SHP77 (cell line): ENCODE results near the gene MIEF1.

Experiments
- DNase-seq, 2 experiments: peaks; one replicate each; lab custom pipeline; 2025; lab: John Stamatoyannopoulos, UW

The MIEF1 gene

DNA sequence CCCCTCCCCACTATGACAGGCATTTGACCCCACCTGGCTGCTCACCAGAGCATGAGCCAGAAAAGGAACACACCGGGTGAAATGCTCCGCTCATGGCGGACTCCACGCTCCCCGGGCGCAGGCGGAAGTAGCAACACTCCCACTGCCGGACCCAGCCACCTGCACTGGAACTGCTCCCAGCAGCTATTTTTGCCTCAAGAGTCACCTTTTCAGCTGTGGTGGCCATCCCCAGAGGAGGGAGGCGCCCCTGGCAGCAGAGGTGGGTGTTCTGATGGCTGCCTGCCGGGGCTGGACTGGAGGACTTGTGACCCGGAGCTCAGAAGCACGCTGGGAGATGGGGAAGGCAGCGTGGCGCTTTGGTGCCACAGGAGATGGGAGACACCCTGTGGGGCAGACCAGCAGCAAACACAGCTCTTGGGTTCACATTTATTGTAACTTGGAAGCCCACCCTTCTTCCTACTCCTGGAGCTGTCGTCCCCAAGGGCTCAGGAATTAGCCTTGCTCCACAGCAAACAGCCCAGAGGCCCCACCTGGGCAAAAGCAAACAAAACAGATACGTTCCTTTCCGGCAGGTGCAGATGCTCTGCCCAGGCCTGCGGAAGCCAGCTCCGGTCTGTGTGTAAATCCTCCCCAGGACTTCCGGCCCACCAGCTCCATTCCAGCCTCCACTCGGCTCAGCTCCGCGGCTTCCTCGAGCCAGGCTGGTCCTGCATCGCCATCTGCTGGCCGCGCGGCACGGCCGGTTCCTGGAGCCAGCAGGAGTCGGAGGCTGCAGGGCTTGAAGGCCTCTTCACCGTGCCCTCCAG is 26.8 kb downstream of the MIEF1 start:
- peak; percentile 94 to 95 for DNase-seq

DNA sequence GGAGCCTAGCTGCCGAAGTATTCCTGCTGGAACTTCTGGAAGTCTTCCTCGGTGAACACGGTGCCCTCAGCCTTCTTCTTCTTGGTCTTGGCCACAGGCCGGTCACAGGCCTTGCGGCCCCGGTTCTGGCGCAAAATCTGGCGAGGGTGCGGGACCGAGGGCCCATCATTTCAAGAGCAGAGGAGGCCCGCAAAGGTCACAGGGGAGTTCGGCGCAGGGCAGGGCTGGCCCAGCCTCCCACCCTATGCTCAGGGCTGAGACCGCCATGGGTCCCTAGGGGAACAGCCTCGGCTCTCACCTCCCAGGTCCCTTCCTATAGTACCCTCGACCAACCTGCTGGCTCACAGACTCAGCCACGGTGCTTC is 27.4 kb downstream of the MIEF1 start:
- DNase-seq = no peak

DNA sequence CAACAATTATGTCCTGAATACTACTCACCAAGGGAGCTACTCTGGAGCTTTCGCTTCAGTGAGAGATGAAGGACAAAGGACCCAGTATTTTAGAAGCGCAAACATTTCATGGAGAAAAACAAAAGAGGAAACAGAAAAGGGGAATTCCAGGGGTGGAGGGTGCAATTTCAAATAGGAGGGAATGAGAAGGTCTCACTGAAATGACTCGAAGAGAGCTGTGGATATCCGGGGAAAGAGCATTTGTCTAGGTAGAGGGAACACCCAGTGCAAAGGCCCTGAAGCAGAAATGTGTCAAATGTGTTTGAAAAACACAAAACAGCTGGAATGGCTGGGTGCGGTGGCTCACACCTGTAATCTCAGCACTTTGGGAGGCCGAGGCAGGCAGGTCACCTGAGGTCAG is 28.0 kb downstream of the MIEF1 start:
- no peak for DNase-seq

DNA sequence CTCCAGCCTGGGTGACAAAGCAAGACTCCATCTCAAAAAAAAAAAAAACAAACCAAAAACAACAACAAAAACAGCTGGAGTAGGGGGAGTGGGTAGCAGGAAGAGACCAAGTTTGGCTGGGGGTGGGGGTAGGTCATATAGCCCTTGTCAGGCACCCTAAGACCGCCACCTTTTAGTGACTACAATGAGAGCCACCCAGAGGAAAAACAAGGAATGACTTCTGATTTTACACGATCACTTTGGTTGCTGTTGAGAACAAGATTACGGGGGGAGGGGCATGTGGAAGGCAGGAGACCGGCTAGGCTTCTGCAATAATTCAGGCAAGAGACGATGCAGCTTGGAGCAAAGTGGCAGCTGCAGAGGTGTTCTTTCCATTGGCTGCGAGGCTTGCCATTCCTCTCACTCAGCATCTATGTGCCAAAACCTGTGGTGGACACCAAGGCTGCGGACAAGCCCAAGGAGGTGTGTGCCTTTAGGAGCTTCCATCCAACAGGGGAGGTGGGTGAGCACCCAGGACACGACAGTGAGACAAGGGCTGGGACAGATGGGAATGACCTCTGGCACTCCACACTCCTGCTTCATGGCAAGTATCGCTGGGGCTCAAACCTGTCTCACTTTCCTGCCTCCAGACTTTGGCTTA is 28.7 kb downstream of the MIEF1 start:
- peak in 1 of 2 experiments; percentile 17 for DNase-seq

DNA sequence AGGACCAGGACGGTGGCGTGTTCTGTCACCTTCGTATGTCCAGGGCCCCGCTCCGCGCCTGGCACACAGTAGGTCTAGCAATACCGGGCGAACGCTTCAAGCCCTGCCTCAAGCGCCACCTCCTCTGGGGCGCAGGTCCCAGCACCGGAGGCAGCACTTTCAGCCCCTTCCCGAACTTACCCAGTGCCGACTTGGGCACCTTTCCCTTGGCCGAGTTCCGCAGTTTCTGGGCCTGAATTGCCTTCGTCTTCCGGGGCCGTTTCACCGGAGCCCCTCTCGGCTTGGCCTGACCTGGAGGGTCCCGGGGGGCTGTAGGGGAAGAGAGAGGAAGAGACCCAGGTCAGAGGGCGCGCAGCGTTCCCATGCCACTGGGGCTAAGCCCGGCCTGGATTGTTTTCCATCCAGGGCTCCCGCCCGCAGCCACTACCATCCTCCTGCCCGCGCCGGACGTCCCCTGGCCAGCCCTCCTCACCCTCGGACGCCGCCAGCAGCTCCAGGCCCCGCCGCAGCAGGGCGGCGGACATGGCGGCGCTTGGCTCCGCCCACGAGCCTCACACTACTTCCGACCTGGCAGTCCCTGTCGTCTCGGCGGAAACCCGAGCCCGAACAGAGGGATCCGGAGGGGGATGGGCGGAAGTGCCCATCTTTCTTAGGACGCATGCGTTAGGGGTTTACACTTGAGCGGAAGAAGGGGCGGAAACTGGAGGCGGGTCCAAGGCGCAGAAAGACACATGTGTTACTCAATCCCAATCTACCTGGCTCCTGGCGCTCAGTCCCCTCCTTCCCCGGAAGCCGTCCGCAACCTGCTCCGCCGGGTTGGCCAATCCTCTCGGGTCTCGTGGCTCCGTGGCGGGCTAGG is 30.4 kb downstream of the MIEF1 start, which contains the start of gene RPS19BP1:
Gene RPS19BP1 (minus strand): TSS at position 534 of the 859 bp plus-strand sequence. CDS start 10 bp downstream, at position 524.
- peak; percentile 99 for DNase-seq

DNA sequence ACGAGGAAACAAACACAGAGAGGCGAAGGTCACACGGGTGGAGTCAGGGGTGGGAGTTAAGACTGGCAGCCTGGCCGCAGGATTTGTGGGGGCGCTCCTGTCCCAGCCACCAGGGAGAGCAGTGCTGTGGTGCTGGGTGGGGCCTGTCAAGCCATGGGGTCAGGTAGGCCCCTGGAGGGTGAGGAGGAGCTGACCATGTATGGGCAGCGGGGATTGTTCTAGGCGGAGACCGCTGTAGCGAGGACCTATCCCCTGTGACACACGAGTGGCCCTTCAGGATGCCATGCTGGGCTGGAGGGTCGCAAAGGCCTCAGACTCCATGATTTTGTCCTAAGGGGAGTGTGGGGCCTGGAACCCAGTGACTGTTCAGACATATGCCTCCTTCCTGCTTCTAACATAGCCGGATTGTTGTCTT is 32.0 kb downstream of the MIEF1 start:
- DNase-seq = peak in 1 of 2 experiments; percentile 38

DNA sequence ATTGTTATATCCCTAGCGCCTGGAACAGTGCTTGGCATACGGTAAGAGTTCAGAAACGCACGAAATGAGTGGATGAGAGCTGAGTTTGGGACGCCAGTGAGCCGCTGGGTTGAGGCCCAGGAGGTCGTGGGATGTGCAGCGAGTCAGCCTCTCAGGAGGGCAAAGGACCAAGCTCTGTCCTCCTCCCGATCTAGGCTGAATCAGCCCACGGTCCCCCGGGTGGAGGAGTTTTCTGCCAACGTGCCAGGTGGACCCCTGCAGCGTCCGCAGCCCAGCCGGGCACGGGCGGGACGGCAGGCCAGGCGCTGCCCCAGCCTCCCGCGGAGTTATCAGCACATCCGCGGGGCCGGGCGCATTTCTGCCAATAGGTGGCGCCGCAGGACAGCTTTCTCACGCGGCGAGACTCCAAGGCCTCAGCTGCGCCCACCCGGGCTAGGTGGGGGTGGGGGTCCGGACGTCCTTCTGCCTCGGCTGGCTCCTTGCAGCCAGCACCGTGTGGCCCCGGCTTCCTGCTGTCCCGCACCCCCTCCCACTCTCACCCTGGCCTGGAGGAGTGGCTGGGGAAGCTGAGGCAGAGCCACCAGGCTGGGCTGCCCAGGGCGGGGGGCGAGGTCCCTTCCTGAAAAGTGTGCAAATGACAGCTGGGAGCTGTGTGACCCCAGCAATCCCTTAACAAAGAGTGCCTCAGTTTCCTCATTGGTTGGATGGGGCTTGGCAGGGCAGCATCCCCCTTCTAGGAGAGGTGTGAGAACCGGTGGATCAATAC is 32.7 kb downstream of the MIEF1 start:
- DNase-seq = peak; percentile 59 to 74

DNA sequence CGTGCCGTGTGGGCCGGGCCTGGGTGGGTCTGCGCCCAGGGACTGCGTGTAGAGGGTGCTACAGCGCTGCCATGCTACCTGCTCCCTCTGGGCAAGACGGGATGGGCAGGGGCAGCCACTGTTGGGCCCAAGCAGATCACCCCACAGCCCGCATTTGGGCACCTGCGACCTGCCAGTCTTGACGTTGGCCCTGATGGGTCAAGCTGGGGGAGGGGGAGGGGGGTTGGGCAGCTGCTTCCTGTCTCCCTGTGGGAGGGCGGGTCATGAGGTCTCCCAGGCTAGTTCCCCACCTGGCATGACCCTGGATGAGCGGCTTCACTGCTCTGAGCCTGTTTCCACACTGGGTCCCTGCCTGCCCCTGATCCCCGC is 33.3 kb downstream of the MIEF1 start:
- DNase-seq = peak; percentile 31 to 57

DNA sequence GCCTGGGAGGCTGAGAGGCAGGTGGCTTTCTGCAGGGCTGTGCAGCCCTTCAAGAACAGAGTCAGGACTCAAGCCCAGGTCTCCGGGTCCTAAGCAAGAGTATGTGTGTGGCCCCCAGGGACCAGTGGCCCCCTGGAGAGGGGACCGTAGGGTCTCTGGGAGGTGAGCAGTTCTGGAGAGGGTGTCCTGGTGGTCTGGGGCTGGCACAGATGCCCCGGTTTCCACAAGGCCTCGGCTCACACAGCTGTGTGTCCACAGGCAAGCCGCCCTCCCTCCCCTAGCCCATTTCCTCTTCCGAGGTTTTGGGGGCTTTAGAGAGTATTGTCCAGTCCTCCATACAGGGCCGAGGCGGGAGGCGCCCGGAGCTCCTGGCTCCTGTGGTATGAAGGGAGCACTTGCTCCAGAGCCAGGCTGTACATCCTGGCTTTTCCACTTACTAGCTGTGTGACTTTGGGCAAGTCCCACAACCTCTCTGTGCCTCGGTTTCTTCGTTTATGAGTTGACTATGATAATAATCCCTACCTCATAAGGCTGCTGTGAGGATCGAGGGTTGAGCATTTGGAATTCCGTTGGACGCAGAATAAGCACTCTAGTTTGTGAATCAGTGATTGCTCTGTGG is 33.9 kb downstream of the MIEF1 start:
- DNase-seq = no peak

DNA sequence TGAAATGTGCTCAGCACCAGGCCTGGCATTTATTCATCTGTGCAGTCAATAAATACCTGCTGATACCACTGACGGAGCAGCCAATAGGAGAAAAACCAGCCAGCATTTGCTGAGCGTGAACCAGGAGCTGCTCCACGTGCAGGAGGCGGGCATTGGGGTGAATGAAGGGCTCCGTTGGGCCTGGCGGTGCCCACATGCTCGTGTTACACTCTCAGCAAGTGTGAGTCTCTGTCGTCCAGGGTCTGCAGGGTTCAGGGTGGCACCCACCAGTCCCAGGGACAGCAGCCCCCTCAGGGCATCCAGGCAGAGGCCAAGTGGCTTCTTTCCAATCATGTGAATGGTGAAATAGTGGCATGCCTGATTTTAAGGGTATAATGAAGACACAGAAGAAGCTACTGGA is 34.6 kb downstream of the MIEF1 start:
- no peak for DNase-seq

DNA sequence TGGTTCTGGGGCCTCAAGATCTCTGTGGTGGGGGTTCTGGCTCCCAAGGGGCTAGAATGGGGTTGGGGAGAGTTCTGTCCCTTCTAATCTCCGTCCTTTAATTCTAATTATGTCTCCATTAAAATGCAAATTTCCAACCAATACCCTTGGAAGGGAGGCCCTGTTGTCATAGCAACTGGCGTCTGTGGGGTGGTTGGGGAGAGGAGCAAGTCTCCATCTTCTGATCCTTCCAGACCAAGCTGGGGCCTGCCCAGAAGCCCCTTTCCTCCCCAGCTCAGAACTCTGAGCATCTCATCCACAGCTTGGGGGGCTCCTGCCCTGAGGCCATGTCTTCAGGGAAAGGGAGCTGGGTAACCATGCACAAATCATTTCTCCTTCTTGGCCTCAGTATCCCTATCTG is 35.9 kb downstream of the MIEF1 start:
- DNase-seq = no peak

DNA sequence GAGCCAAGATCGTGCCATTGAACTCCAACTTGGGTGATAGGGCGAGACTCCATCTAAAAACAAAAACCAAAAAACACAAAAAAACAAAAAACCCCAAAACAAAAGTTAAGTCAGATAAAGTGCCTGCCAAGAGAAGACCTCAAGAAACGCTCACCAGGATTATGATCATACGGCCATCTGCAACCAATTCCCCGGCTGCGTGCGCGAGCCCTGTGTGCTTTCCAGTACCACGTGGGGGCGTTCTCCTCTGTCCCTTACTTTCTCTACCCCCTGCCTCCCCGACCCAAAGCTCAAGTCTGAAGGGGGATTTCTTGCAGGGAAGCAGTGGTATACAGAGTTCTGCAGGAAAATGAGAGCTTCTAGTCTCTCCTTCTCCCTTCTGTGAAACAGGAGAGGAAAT is 41.0 kb downstream of the MIEF1 start:
- peak in 1 of 2 experiments; percentile 74 for DNase-seq

DNA sequence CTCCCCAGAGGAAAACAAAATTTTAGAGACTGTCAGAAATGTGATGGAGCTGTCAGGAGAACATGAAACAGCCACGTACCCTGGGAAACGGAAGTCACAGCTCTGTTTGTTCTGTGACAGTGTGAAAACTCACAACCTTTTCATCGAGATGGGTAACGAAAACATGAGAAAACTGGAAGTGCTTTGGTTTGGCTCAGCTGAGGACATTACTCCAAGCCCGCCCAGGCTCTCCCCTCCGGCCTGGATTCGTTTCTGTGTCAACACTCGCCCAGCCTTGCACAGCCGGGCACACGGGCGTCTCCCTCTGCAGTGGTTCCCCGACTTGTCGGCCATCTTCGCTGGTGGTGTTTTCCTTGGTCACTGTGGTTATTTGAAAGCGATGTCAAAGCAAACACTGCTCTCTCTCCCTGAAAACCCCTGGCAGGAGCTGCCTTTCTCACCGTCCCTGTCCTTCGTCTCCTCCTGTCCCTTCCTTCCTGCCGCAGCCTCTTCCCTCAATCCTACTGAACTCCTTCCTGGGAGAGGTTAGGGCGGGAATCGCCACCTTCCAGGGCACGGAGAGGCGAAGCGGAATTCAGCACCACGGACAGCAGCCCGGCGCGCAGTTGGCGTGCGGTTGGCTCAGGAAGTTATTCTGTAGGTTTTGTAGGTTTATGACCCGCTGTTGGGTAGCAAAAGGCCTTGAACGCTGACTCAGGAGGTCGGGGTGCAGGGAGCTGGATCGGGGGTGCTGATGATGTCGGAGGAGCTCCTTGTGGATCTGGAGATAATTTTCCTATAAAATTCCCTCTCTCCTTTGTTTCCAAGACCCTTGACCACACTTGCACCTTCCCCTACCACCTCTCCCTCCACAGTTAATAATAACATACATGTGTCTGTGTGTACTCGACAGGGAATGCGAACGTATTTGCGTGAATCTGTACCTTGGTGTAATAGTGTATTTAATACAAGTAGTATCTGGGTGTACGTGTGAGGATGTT is 43.6 kb downstream of the MIEF1 start:
- DNase-seq = no peak

DNA sequence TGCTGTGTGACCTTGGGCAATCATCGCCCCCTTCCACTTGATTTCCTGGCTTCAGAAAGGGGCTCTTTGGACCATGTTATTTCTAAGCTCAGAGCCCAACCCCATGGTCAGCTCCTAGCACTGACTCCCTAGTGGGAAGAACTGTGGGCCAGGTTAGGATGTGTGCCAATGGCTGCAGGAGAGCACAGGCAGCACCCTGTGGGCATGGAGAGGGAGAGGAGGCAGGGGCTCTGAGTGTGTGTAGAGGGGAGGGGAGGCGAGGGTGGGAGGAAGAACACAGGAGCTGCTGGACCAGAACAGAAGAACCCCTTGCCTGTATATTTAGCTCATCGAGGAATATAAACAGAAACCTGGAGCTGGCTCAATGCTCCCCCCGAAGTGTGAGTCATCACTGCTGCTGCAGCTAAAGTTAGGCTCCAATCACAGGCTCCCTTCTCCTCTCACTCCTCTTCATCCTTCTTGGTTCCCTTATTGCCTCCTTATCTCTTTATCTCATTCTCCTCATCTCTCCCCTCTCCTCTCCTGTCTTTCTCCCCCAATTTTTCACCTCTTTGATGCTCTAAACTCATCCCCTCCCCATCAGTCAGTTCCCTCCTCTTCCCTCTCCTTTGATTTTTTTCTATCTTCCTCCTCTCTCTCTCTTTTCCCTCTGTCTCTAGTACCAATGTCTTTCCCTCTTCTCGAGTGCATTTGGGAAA is 44.9 kb downstream of the MIEF1 start:
- DNase-seq = peak in 1 of 2 experiments; percentile 26

DNA sequence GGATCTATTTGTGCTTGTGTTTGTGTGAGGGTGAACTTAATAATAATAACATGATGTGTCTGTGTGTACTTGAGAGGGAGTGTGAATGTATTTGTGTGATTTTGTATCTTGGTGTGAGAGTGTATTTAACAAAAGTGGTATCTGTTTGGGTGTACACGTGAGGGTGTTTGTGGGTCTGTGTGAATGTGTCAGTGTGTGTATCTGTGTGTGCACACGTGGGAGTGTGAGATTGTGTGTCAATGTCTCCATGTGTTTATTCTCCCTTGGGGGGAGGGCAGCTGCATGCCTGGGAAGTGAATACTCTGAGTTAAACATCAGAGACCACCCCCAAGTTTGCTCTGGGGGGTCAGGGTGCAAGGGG is 45.5 kb downstream of the MIEF1 start:
- DNase-seq = no peak

DNA sequence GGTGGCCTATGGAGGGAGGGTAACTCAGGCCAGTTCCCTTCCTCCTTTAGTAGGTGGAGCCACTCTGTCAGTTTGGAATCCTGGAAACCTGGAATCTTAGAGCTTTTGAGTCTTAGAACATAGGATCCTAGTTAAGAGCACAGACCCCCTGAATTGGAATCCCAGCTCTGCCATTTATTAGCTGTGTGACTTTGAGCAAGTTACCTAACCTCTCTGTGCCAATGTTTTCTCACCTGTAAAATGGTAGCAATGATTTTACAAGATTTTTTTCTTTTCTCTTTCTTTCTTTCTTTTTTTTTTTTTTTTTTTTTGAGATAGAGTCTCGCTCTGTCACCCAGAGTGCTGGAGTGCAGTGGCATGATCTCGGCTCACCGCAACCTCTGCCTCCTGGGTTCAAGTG is 51.3 kb downstream of the MIEF1 start:
- DNase-seq = no peak

DNA sequence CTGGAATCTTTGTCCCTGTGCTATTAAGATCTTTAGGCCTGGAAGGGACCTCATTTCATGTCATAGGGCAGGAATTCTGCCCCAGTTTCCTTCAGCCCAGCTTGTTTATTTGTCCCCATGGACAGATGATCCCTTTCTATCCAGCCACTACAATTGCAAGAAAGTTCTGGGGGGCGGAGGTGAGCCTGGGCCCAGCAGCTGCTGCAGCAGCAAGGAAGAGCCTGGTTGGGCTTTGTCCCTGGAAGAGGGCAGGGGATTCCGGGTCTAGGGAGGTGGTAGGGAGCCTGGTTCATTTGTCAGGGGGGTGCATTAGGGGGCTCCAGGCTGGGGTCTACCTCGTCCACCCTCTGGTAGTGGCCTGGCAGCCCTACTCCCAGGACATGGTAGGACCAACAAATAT is 52.1 kb downstream of the MIEF1 start:
- DNase-seq = no peak

DNA sequence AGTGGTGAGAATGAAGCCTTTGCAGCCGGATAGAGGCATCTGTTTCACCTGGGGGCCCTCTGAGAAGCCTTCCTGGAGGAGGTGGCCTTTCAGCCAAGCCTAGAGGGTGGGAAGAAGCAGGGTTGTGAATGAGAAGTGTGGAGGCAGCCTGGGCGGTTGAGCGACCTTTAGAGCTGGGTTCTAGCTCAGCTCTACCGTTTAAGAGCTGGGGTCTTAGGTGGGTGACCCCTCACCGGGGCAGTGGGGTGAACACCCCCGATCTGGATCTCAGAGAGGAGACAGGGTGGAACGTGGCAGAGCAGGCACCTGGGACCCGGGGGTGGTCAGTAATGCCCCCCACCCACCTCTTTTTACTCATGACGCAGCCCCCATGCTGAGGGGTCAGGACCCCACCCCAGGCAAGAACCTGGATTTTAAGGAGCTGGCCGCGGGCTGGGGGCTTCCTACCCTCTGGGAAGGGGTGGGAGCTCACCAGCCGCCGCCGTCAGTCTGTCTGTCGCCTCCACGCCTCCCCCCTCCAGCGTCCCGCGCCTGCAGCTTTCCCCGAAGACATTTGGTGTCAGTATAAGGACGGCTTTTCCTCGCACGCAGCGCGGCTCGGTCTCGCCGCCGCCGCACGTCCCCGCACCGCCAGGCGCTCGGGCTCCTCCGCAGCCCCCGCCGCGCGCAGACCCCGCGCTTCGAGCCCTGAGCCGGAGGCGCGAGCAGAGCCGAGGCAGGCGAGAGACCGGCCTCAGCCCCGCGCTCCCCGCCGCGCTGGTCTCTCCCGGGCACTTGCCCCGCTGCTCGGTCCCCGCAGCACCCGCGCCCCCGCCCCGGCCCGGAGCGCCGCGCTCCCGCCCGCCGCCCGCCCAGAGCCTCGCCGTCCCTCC is 55.1 kb downstream of the MIEF1 start:
- no peak for DNase-seq
